Thoracic aorta (tissue), 2 donors: ENCODE measurements around the gene PES1. TPM values are rescaled to one million over a fixed set of nuclear protein-coding genes. Genes with fewer than 3 reads are reported as not detected.

ENCODE experiments used
- ATAC-seq: fragments of 150-250 bp; one replicate; pipeline ENCODE4 v1.8.0; 2017; ENCODE audit warnings: low read depth; ENCODE audit not compliant: insufficient number of reproducible peaks, low FRiP score
- DNase-seq: peaks from one replicate; pipeline ENCODE4 v3.0.0-alpha.2; 2020; ENCODE audit warnings: low spot score
- H3K27ac ChIP-seq, 2 donors: fragments of 200-600 bp; sonication (generic); 1 replicate in 1 of 2; 2 replicates in 1 of 2; pipeline ENCODE4 v1.5.1; 2016; ENCODE audit warnings: mild to moderate bottlenecking in 2 of 2, moderate library complexity in 2 of 2
- H3K27me3 ChIP-seq: fragments of 200-600 bp; sonication (generic); replicated peaks from 2 replicates; pipeline ENCODE4 v1.6.0; 2016; ENCODE audit warnings: mild to moderate bottlenecking; ENCODE audit not compliant: insufficient read depth
- H3K36me3 ChIP-seq: fragments of 200-600 bp; sonication (generic); one replicate; pipeline ENCODE4 v1.5.1; 2016
- H3K4me1 ChIP-seq, 2 donors: fragments of 200-600 bp; sonication (generic); 1 replicate in 1 of 2; 2 replicates in 1 of 2; pipeline versions ENCODE4 v1.5.1 to v1.6.0; 2016; ENCODE audit warnings: low read depth in 2 of 2, mild to moderate bottlenecking in 1 of 2; ENCODE audit not compliant: control insufficient read depth in 1 of 2
- H3K4me3 ChIP-seq: fragments of 200-600 bp; sonication (generic); 2 replicates; pipeline ENCODE4 v1.5.1; 2016; ENCODE audit warnings: mild to moderate bottlenecking
- H3K9me3 ChIP-seq: fragments of 200-600 bp; sonication (generic); 2 replicates; pipeline ENCODE4 v1.5.1; 2016
- CTCF ChIP-seq: fragments of 200-600 bp; sonication (generic); IDR thresholded peaks from one replicate; pipeline ENCODE4 v1.5.1; 2019; ENCODE audit warnings: antibody characterized with exemption
- total RNA-seq, 2 donors: library from RNA; depleted of rRNA; stranded (reverse); fragments of >200 nt; gene quantifications; one replicate each; pipeline versions ENCODE4 v1.1.0 to v1.2.3, GENCODE V29; 2016

Gene PES1
- total RNA-seq, 2 donors from 2014 or later: 30.5 to 58.6 TPM

DNA sequence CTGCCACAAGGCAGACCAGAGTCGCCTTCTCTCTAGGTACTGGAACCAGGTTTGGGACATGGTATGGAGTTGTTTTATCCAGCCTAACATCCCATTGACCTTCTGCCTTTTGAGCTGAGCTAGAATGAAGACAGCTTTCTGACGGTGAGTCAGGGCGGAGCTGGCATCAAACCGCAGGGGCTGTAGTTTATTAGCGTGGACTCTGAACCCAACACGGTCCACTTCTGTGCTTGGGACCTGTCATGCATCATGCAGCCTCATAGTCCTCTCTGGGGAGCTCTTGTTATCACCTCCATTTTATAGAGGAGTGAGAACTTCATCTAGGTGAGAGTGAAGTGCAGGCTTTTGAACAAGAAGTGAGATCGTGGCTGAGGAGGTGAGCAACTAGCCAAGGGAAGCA, 25.6 kb downstream of the PES1 start:
- no peak for TF ChIP-seq CTCF
- Histone ChIP-seq H3K4me3 (no peak overlapping the region), H3K27me3 (no peaks in the 10 kb centered on the region), H3K27ac (no peak overlapping the region), H3K36me3 (no peaks in the 10 kb centered on the region), H3K9me3 (no peaks in the 10 kb centered on the region), H3K4me1 (no peaks in the 10 kb centered on the region)
- DNase-seq (no peak), ATAC-seq (no peak)

DNA sequence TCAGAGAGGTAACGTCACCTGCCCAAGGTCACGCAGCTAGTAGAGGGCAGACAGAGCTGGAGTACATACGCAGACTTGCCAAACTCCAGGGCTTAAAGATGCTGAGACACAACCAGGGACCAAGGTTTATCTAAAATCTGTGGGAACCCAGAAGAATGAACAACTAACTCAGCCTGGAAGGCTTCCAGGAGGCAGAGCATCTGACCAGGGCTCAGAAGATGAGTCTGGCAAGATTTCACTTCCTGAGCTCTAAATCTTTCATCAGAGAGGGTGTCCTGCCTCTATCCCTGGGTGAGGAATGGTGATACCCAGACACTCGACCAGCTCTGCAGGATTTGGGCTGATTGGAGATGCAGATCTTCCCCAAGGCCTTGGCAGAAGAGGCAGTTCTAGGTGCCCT, 26.4 kb downstream of the PES1 start:
- H3K27me3 ChIP-seq: no peaks in the 10 kb centered on the region
- no peak overlapping the region for H3K4me3 ChIP-seq
- no peaks in the 10 kb centered on the region for H3K36me3 ChIP-seq
- no peak overlapping the region for H3K27ac ChIP-seq
- no peaks in the 10 kb centered on the region for H3K9me3 ChIP-seq
- no peak for TF ChIP-seq CTCF
- H3K4me1 ChIP-seq: no peaks in the 10 kb centered on the region
- no peak for ATAC-seq
- no peak for DNase-seq

DNA sequence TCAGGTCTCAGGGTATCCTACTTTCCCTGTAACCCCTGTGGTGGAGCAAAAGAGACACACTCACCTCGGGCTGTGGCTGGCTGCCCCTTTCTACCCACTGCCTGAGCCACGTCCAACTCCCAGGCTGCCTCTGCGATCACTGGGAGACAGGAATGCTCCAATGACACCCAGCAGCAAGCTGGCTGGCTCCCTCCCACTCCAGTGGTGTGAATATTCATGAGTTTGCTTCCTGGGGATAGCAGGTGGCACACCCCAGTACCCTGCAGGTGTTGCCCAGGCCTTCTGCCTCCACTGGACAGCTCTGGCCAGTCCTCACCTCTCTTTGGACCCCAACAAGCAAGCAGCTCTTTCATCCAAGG, 27.0 kb downstream of the PES1 start:
- H3K36me3 ChIP-seq: no peaks in the 10 kb centered on the region
- ATAC-seq (no peak), DNase-seq (no peak)
- H3K27me3 ChIP-seq: no peaks in the 10 kb centered on the region
- no peak overlapping the region for H3K27ac ChIP-seq
- H3K9me3 ChIP-seq: no peaks in the 10 kb centered on the region
- no peak for TF ChIP-seq CTCF
- H3K4me1 ChIP-seq: no peaks in the 10 kb centered on the region
- H3K4me3 ChIP-seq: no peak overlapping the region

DNA sequence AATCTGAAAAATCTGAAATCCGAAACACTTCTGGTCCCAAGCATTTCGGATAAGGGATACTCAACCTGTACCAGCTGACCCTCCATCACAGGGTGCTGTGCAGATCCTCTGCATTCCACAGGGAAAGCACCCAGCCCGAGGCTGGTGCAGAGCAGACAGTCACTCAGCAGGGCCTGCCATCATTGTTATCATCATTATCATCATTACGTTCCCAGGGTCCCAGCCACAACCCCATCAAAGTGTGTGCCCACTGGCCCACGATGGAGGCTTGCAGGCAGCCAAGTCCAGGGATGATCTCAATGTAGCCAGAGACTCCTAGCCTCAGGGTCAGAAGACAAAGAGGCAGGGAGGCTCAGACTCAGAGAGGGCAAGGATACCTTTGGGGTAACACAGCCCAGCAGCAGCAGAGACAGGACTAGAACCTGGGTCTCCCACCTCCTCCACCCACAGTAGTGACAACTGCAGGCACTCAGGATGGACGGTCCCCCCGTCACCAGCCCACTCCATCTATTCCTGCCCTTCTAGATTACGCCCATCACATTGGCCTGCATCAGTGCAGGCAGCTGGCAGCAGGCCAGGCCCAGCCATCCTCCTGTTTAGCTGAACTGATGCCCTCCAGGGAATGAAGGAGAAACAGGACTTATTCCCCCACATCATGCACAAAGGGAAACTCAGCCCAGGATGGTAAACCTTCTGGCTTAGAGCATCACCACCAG, 27.5 kb downstream of the PES1 start:
- DNase-seq (no peak), ATAC-seq (no peak)
- no peak for TF ChIP-seq CTCF
- no peaks in the 10 kb centered on the region for H3K9me3 ChIP-seq
- no peaks in the 10 kb centered on the region for H3K36me3 ChIP-seq
- H3K27me3 ChIP-seq: no peaks in the 10 kb centered on the region
- H3K4me1 ChIP-seq: no peaks in the 10 kb centered on the region
- H3K27ac ChIP-seq: no peak overlapping the region
- no peak overlapping the region for H3K4me3 ChIP-seq

DNA sequence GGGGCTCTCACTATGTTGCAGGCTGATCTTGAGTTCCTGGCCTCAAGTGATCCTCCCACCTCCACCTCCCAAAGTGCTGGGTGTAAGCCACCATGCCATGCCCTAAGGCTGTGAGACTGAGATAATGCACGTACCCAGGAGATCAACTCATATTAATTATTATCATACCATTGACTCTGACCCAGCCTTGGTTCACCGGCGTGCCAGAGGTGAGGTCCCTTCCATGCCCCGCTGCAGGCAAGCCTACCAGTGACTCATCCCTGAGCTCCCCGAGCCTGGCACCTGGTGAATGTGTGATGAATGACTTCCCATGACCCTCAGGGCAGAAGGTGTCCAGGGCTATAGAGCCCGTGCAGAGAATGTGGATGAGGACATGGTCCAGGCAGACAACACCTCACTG, 29.3 kb downstream of the PES1 start:
- no peak for TF ChIP-seq CTCF
- H3K9me3 ChIP-seq: no peaks in the 10 kb centered on the region
- H3K4me3 ChIP-seq: no peak overlapping the region
- no peak for DNase-seq
- no peaks in the 10 kb centered on the region for H3K36me3 ChIP-seq
- H3K27me3 ChIP-seq: no peaks in the 10 kb centered on the region
- ATAC-seq: no peak
- no peaks in the 10 kb centered on the region for H3K4me1 ChIP-seq
- no peak overlapping the region for H3K27ac ChIP-seq
